Body of pancreas (tissue), 4 donors: ENCODE results near the gene ATXN1.

ENCODE experiments used
- CTCF ChIP-seq, 7 experiments: fragments of 450-650 bp in 4 of 7; fragments of 200-600 bp in 3 of 7; sonication (generic) in 3 of 7; IDR thresholded peaks; one replicate each; pipeline ENCODE4 v1.5.1; 2016 to 2019; ENCODE audit warnings: antibody characterized with exemption in 7 of 7
- POLR2A ChIP-seq, 3 donors: fragments of 450-650 bp; IDR thresholded peaks; one replicate each; pipeline ENCODE4 v1.6.1; 2016; ENCODE audit warnings: antibody characterized with exemption in 3 of 3, mild to moderate bottlenecking in 2 of 3

GRCh38 chr6:16352258-16352635, 409.0 kb downstream of the ATXN1 start:
- TF ChIP-seq CTCF (IDR thresholded peaks at IDR 0.05) = no peak
- TF ChIP-seq POLR2A (IDR thresholded peaks at IDR 0.05) = no peak
